GM19397 (cell line): ENCODE measurements around the gene PELI2.
A peak's percentile ranks its signal among the peaks of the same experiment; 100 is the strongest.

Source experiments
- ATAC-seq: cut with Tn5 transposase; IDR thresholded peaks from one replicate; pipeline ENCODE4 v1.9.1; 2021; ENCODE audit warnings: mild to moderate bottlenecking, moderate library complexity; ENCODE audit not compliant: unreplicated experiment

Gene PELI2

GRCh38 chr14:56333359-56334292, 215.4 kb downstream of the PELI2 start:
- no peak for ATAC-seq

GRCh38 chr14:56334458-56334857, 216.2 kb downstream of the PELI2 start:
- ATAC-seq = no peak

- ATAC-seq = no peak
Measured at GRCh38 chr14:56338674-56339073, 220.5 kb downstream of the PELI2 start.

GRCh38 chr14:56339855-56340701, 221.9 kb downstream of the PELI2 start:
- ATAC-seq = peak; percentile 56

GRCh38 chr14:56340932-56341331, 222.7 kb downstream of the PELI2 start:
- no peak for ATAC-seq

GRCh38 chr14:56341766-56342493, 223.7 kb downstream of the PELI2 start:
- ATAC-seq = peak; percentile 54

GRCh38 chr14:56342494-56342942, 224.3 kb downstream of the PELI2 start:
- ATAC-seq = peak; percentile 30

- no peak for ATAC-seq
Measured at GRCh38 chr14:56349960-56350359, 231.7 kb downstream of the PELI2 start.
